HepG2 (cell line): ENCODE measurements around the gene DISP2. TPM values are rescaled to one million over a fixed set of nuclear protein-coding genes. Genes with fewer than 3 reads are reported as not detected.

Experiments used
- EEA1 ChIP-seq: sonication (generic); formaldehyde crosslinking; IDR thresholded peaks from 2 replicates; pipeline ENCODE4 v1.5.1; 2020; ENCODE audit warnings: mild to moderate bottlenecking, missing genetic modification reagents, borderline replicate concordance
- KLF16 ChIP-seq, 2 experiments: sonication (generic) in 1 of 2; formaldehyde crosslinking in 1 of 2; IDR thresholded peaks; 2 replicates each; pipeline versions ENCODE4 v1.6.1 to v1.8.0; 2016 to 2023; ENCODE audit warnings: missing genetic modification reagents in 2 of 2, missing compliant biosample characterization in 1 of 2
- LCORL ChIP-seq, 2 experiments: fragments of 450-650 bp in 1 of 2; sonication (generic) in 1 of 2; formaldehyde crosslinking in 1 of 2; IDR thresholded peaks; 2 replicates each; pipeline versions ENCODE4 v1.5.0 to v1.6.1; 2017 to 2020; ENCODE audit warnings: antibody characterized with exemption in 1 of 2, missing genetic modification reagents in 1 of 2
- MAF1 ChIP-seq: sonication (generic); formaldehyde crosslinking; IDR thresholded peaks from 2 replicates; pipeline ENCODE4 v1.5.0; 2020; ENCODE audit warnings: missing genetic modification reagents, borderline replicate concordance
- RXRA ChIP-seq: sonication (generic); formaldehyde crosslinking; IDR thresholded peaks from 2 replicates; pipeline ENCODE4 v1.5.1; 2020; ENCODE audit warnings: missing genetic modification reagents
- STAG1 ChIP-seq: sonication (generic); formaldehyde crosslinking; IDR thresholded peaks from 2 replicates; pipeline ENCODE4 v1.4.0; 2020; ENCODE audit warnings: missing genetic modification reagents
- TGIF2 ChIP-seq: IDR thresholded peaks from 2 replicates; pipeline ENCODE4 v1.6.1; 2016; ENCODE audit warnings: control low read depth, missing compliant biosample characterization
- ZNF333 ChIP-seq: sonication (generic); formaldehyde crosslinking; IDR thresholded peaks from 2 replicates; pipeline ENCODE4 v1.4.0; 2020; ENCODE audit warnings: mild to moderate bottlenecking, missing genetic modification reagents, borderline replicate concordance
- ZNF674 ChIP-seq: sonication (generic); formaldehyde crosslinking; IDR thresholded peaks from 2 replicates; pipeline ENCODE4 v1.5.0; 2020; ENCODE audit warnings: low read depth, mild to moderate bottlenecking, missing genetic modification reagents
- ZNF839 ChIP-seq: sonication (generic); formaldehyde crosslinking; IDR thresholded peaks from 2 replicates; pipeline ENCODE4 v1.4.0; 2020; ENCODE audit warnings: missing genetic modification reagents, mild to moderate bottlenecking, borderline replicate concordance
- polyA plus RNA-seq, 8 experiments: library from polyadenylated mRNA; depleted of rRNA in 3 of 8; stranded (reverse) in 7 of 8; unstranded in 1 of 8; fragments of >200 nt; fragmentation: Illumina TruSeq in 4 of 8; extraction: Trizol in 4 of 8; gene quantifications; 2 replicates each; pipeline versions ENCODE4 v1.2.1 to v1.2.3, GENCODE V29; 2011 to 2016; ENCODE audit warnings: low read depth in 4 of 8, missing spikeins in 1 of 8, mixed read lengths in 1 of 8; ENCODE audit not compliant: insufficient read depth in 1 of 8
- total RNA-seq, 5 experiments: library from RNA; depleted of rRNA; stranded (reverse); fragments of >200 nt; fragmentation: Illumina TruSeq; extraction: Trizol; gene quantifications; 2 replicates each; pipeline ENCODE4 v1.2.3, GENCODE V29; 2016; ENCODE audit warnings: low read depth in 1 of 5
- TF ChIP-seq, protein P1 (sequence below): IDR thresholded peaks from 2 replicates; pipeline ENCODE4 v1.6.1; 2016; ENCODE audit warnings: mild to moderate bottlenecking
- TF ChIP-seq, protein P2 (sequence below): IDR thresholded peaks from 2 replicates; pipeline ENCODE4 v1.6.1; 2016; ENCODE audit warnings: low read depth, missing genetic modification reagents, missing compliant biosample characterization
- TF ChIP-seq, protein P3 (sequence below): sonication (generic); formaldehyde crosslinking; IDR thresholded peaks from 2 replicates; pipeline ENCODE4 v1.4.0; 2020; ENCODE audit warnings: missing genetic modification reagents
- TF ChIP-seq, protein P4 (sequence below): sonication (generic); formaldehyde crosslinking; conservative IDR thresholded peaks from 2 replicates; pipeline ENCODE4 v1.4.0; 2020; ENCODE audit warnings: mild to moderate bottlenecking, missing genetic modification reagents, moderate library complexity
- TF ChIP-seq, protein P5 (sequence below): sonication (generic); formaldehyde crosslinking; IDR thresholded peaks from 2 replicates; pipeline ENCODE4 v1.4.0; 2020; ENCODE audit warnings: missing genetic modification reagents

The DISP2 gene
- total and polyA plus RNA-seq, 2 of the 13 experiments (the other 11 are each of a cell fraction or from before 2014, with no cell fraction given): 0.09 to 0.32 TPM

DNA sequence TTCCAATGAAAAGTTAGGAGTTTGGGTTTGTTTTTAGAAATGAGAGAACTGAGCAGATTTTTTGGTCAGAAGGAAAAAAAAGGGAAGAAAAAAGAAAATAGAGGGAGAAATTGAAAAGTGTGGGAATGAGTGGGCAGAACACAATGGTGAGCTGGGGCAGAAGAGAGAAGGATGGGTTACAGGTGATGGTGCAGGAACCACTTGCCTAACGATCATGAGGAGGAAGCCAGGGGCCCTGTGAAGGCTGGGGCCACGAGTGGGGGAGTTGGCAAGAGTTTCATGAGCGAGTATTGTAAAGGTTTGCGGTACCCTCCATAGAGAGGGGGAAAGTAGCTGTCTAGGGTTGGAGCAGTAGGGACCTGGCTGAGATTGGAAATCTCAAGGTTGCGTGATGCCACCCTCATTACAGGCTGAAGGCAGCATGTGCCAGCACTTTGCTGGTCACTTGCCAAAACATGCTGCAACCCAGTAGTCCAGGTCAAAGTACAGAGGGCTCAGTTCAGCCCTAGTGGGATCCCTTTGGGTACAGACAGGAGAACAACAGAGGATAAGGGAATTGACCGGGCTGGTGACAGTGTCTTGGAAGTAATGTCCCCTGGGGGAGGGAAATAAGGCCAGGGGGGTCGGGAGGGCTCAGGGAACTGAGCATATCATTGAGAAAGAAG, 54.2 kb downstream of the DISP2 start (continued):
- TF ChIP-seq, protein P1, sequence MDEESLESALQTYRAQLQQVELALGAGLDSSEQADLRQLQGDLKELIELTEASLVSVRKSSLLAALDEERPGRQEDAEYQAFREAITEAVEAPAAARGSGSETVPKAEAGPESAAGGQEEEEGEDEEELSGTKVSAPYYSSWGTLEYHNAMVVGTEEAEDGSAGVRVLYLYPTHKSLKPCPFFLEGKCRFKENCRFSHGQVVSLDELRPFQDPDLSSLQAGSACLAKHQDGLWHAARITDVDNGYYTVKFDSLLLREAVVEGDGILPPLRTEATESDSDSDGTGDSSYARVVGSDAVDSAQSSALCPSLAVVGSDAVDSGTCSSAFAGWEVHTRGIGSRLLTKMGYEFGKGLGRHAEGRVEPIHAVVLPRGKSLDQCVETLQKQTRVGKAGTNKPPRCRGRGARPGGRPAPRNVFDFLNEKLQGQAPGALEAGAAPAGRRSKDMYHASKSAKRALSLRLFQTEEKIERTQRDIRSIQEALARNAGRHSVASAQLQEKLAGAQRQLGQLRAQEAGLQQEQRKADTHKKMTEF (CRISPR knock-in tag): peak; percentile 48; the same call in 1 of the 2 replicates
- TF ChIP-seq KLF16 (CRISPR knock-in tag; IDR thresholded peaks at IDR 0.05) (no peak), STAG1 (CRISPR knock-in tag) (no peak), ZNF839 (CRISPR knock-in tag) (no peak), MAF1 (CRISPR knock-in tag) (no peak), EEA1 (CRISPR knock-in tag) (no peak), LCORL (IDR thresholded peaks at IDR 0.05) (no peak), LCORL (CRISPR knock-in tag; IDR thresholded peaks at IDR 0.05) (no peak), RXRA (0 out of 2 replicates have a peak, but pooled peaks have one; percentile 14), ZNF674 (CRISPR knock-in tag) (no peak), TGIF2 (CRISPR knock-in tag) (no peak), ZNF333 (CRISPR knock-in tag) (no peak)
- TF ChIP-seq, protein P2, sequence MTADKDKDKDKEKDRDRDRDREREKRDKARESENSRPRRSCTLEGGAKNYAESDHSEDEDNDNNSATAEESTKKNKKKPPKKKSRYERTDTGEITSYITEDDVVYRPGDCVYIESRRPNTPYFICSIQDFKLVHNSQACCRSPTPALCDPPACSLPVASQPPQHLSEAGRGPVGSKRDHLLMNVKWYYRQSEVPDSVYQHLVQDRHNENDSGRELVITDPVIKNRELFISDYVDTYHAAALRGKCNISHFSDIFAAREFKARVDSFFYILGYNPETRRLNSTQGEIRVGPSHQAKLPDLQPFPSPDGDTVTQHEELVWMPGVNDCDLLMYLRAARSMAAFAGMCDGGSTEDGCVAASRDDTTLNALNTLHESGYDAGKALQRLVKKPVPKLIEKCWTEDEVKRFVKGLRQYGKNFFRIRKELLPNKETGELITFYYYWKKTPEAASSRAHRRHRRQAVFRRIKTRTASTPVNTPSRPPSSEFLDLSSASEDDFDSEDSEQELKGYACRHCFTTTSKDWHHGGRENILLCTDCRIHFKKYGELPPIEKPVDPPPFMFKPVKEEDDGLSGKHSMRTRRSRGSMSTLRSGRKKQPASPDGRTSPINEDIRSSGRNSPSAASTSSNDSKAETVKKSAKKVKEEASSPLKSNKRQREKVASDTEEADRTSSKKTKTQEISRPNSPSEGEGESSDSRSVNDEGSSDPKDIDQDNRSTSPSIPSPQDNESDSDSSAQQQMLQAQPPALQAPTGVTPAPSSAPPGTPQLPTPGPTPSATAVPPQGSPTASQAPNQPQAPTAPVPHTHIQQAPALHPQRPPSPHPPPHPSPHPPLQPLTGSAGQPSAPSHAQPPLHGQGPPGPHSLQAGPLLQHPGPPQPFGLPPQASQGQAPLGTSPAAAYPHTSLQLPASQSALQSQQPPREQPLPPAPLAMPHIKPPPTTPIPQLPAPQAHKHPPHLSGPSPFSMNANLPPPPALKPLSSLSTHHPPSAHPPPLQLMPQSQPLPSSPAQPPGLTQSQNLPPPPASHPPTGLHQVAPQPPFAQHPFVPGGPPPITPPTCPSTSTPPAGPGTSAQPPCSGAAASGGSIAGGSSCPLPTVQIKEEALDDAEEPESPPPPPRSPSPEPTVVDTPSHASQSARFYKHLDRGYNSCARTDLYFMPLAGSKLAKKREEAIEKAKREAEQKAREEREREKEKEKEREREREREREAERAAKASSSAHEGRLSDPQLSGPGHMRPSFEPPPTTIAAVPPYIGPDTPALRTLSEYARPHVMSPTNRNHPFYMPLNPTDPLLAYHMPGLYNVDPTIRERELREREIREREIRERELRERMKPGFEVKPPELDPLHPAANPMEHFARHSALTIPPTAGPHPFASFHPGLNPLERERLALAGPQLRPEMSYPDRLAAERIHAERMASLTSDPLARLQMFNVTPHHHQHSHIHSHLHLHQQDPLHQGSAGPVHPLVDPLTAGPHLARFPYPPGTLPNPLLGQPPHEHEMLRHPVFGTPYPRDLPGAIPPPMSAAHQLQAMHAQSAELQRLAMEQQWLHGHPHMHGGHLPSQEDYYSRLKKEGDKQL (CRISPR knock-in tag): no peak
- TF ChIP-seq, protein P3, sequence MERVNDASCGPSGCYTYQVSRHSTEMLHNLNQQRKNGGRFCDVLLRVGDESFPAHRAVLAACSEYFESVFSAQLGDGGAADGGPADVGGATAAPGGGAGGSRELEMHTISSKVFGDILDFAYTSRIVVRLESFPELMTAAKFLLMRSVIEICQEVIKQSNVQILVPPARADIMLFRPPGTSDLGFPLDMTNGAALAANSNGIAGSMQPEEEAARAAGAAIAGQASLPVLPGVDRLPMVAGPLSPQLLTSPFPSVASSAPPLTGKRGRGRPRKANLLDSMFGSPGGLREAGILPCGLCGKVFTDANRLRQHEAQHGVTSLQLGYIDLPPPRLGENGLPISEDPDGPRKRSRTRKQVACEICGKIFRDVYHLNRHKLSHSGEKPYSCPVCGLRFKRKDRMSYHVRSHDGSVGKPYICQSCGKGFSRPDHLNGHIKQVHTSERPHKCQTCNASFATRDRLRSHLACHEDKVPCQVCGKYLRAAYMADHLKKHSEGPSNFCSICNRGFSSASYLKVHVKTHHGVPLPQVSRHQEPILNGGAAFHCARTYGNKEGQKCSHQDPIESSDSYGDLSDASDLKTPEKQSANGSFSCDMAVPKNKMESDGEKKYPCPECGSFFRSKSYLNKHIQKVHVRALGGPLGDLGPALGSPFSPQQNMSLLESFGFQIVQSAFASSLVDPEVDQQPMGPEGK (CRISPR knock-in tag): peak; percentile 55; the same call in 1 of the 2 replicates
- TF ChIP-seq, protein P4, sequence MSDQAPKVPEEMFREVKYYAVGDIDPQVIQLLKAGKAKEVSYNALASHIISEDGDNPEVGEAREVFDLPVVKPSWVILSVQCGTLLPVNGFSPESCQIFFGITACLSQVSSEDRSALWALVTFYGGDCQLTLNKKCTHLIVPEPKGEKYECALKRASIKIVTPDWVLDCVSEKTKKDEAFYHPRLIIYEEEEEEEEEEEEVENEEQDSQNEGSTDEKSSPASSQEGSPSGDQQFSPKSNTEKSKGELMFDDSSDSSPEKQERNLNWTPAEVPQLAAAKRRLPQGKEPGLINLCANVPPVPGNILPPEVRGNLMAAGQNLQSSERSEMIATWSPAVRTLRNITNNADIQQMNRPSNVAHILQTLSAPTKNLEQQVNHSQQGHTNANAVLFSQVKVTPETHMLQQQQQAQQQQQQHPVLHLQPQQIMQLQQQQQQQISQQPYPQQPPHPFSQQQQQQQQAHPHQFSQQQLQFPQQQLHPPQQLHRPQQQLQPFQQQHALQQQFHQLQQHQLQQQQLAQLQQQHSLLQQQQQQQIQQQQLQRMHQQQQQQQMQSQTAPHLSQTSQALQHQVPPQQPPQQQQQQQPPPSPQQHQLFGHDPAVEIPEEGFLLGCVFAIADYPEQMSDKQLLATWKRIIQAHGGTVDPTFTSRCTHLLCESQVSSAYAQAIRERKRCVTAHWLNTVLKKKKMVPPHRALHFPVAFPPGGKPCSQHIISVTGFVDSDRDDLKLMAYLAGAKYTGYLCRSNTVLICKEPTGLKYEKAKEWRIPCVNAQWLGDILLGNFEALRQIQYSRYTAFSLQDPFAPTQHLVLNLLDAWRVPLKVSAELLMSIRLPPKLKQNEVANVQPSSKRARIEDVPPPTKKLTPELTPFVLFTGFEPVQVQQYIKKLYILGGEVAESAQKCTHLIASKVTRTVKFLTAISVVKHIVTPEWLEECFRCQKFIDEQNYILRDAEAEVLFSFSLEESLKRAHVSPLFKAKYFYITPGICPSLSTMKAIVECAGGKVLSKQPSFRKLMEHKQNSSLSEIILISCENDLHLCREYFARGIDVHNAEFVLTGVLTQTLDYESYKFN: peak; percentile 59; the same call in 1 of the 2 replicates
- TF ChIP-seq, protein P5, sequence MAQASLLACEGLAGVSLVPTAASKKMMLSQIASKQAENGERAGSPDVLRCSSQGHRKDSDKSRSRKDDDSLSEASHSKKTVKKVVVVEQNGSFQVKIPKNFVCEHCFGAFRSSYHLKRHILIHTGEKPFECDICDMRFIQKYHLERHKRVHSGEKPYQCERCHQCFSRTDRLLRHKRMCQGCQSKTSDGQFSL: no peak
